ENCODE data around the gene PPP6C.
"Not testable (repeated sequence)": the region's sequence is repeated elsewhere in the genome, so short reads cannot be mapped to it uniquely, and the experiment has no call there.

Gene PPP6C

DNA sequence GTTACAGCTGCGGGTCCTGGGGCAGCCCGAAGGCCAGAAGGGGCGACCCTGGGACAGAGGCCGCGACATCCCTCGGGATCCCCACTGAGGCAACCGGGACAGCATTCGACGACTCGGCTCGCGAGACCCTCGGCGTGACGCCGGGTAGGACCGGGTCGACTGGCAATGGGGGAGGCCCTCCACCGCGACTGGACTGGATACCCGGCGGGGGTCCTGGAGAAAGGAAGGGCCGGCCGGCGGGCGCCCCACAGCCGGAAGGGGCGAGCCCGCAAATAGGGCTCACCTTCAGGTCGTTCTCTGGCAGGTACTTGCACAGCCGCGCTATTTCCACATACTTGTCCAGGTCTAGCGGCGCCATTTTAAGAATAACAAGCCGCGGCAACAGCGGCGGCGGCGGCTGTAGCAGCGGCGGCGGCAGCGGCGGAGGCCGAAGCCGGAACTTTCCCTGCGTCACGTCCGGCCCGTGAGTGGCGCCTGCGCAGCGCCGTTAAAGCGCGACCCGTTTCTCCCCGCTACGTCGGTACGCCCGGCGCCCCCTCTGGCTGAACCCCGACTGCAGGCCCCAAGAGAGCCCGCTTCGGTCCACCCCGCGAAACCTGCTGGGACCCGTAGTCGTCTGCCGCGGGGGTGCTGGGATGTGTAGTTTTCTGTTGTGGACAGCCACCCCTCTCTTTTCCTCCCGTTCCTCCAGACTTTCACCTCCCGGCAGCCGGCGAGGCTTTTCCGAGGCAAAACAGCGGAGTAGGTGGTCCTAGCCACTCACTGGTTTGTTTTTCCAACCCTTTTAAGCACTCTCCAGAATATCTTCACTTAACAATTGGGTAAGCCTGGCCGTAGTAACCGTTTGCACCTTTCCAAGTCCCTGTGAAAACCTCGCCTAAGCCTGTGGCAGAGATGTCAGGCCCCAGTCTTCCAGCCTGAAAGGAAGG lies at the start of gene PPP6C:
TSS of gene PPP6C (minus strand) at position 443 of the 929 bp plus-strand sequence. CDS start at position 358, 85 bp downstream.
- peak within 1 kb of the TSS; percentile 93 for H3K27ac Mint-ChIP-seq
- H3K4me1 Mint-ChIP-seq = peaks cover 30% of the 10 kb centered on the region
- H3K9me3 Mint-ChIP-seq = no peaks in the 10 kb centered on the region
- H3K27me3 Mint-ChIP-seq = no peaks in the 10 kb centered on the region
- H3K36me3 Mint-ChIP-seq = no peaks in the 10 kb centered on the region
- peak; percentile 99 for ATAC-seq
- H3K4me3 Mint-ChIP-seq = peak within 1 kb of the TSS; percentile 97

DNA sequence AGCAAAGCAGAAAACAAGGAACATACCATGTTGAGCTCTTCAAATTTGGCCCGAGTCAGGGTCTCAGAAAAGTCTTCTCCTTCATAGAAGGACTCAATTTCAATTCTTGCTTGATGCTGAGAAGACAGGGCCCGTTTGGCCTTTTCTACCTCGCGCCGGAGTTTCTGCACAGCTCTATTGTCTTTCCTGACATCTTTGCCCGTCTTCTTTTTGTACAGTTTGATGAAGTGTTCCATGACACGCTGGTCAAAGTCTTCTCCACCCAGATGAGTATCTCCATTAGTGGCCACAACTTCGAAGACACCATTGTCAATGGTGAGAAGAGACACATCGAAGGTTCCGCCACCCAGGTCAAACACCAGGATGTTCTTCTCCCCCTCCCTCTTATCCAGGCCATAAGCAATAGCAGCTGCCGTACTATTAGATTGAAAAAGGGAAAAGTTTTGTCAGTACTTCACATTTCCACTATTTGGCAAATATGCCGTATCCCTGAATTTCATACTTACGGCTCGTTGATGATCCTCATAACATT lies 49.4 kb upstream of the PPP6C start:
- H3K27me3 Mint-ChIP-seq = no peaks in the 10 kb centered on the region
- H3K4me1 Mint-ChIP-seq = peaks cover 47% of the 10 kb centered on the region
- peaks cover 38% of the 10 kb centered on the region for H3K36me3 Mint-ChIP-seq
- peak overlapping the region; percentile 93 for H3K27ac Mint-ChIP-seq
- no peaks in the 10 kb centered on the region for H3K9me3 Mint-ChIP-seq
- ATAC-seq = no peak
- H3K4me3 Mint-ChIP-seq = peak overlapping the region; percentile 99

DNA sequence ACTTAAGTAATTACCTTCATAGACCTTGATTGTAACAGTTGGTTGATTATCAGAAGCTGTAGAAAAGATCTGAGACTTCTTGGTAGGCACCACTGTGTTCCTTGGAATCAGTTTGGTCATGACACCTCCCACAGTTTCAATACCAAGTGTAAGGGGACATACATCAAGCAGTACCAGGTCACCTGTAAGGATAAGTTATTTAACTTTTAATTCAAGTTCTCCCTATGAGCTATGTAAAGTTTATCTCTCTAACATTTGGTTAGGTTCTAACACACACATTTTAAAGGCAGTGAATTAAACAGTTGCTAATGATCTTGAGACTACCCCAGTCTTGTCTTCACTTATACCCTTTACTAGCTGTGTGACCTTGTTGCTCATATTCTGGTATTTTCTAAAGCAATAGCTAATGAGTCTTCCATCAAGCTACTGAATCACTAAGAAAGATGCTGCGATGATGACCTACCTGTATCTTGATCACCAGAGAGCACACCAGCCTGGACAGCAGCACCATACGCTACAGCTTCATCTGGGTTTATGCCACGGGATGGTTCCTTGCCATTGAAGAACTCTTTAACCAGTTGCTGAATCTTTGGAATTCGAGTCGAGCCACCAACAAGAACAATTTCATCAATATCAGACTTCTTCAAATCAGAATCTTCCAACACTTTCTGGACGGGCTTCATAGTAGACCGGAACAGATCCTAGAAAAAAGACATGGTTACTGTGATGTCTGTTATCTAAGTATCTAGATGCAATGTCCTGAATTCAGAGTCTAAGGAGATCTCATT lies 48.7 kb upstream of the PPP6C start:
- Mint-ChIP-seq H3K27ac (peak overlapping the region; percentile 93), H3K36me3 (peaks cover 43% of the 10 kb centered on the region), H3K27me3 (no peaks in the 10 kb centered on the region), H3K4me1 (peaks cover 47% of the 10 kb centered on the region), H3K9me3 (no peaks in the 10 kb centered on the region), H3K4me3 (peak overlapping the region; percentile 23)
- ATAC-seq = no peak

DNA sequence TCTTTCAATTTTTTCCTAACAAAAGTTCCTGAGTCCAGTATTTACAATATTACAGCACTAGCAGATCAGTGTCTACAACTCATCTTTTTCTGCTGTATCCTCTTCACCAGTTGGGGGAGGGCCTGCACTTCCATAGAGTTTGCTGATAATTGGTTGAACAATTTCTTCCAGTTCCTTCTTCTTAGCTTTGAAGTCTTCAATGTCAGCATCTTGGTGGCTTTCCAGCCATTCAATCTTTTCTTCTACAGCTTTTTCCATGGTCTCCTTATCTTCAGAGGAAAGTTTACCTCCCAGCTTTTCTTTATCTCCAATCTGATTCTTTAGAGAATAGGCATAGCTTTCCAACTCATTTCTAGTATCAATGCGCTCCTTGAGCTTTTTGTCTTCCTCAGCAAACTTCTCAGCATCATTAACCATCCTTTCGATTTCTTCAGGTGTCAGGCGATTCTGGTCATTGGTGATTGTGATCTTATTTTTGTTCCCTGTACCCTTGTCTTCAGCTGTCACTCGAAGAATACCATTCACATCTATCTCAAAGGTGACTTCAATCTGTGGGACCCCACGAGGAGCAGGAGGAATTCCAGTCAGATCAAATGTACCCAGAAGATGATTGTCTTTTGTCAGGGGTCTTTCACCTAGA lies 47.0 kb upstream of the PPP6C start:
- H3K36me3 Mint-ChIP-seq = peaks cover 52% of the 10 kb centered on the region
- H3K9me3 Mint-ChIP-seq, ATAC-seq, H3K27me3 Mint-ChIP-seq: not testable (repeated sequence)
- H3K4me1 Mint-ChIP-seq = peaks cover 40% of the 10 kb centered on the region
- peak overlapping the region; percentile 14 for H3K4me3 Mint-ChIP-seq
- H3K27ac Mint-ChIP-seq = peak overlapping the region; percentile 23

DNA sequence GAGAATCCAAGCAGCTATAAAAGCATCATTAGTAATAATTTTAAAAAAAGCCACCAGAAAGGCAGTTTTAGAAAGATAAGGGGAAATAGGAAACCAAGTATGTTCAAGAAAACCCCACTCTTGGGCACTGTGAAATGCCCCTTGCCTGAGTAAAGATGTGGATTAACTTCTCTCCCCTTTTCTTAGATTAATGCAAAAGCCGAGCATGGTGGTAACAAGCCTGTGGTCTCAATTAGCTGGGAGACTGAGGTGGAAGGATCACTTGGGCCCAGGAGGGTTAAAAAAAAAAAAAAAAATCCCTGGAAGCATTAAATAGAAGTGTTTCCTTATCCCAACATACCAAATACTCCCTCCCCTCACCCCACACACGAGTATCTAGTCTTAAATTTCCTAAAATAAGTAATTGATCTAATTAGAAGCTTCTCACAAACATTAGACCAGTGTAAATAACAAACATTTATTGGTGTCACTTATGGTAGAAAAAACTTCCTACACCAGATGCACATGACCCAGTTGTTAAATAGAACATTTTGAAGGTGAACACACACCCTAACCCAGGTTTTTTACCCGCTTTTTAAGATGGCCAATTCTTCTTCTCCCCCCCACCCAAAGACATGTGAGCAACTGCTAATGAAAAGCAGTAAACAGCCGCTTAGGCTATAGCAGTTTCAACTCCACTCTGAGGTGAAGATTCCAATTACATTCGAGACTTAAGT lies 46.4 kb upstream of the PPP6C start:
- no peak for ATAC-seq
- Mint-ChIP-seq H3K4me1 (peaks cover 40% of the 10 kb centered on the region), H3K27me3 (no peaks in the 10 kb centered on the region), H3K27ac (peak overlapping the region; percentile 23), H3K36me3 (peaks cover 51% of the 10 kb centered on the region), H3K4me3 (no peak overlapping the region), H3K9me3 (no peaks in the 10 kb centered on the region)

DNA sequence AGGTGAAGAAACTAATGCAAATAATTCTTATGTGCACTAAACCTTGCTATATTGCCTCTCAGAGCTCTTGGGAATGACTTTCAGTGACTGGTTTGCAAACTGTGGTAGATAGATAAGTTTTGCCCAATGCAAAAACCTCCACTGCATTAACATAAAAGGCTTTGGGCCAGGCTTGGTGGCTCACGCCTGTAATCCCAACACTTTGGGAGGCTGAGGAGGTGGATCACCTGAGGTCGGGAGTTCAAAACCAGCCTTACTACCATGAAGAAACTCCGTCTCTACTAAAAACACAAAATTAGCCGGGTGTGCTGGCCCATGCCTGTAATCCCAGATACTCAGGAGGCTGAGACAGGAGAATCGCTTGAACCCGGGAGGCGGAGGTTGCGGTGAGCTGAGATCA lies 44.5 kb upstream of the PPP6C start:
- H3K4me3 Mint-ChIP-seq, H3K9me3 Mint-ChIP-seq, ATAC-seq, H3K27me3 Mint-ChIP-seq, H3K27ac Mint-ChIP-seq: not testable (repeated sequence)
- Mint-ChIP-seq H3K36me3 (peaks cover 46% of the 10 kb centered on the region), H3K4me1 (peaks cover 38% of the 10 kb centered on the region)

DNA sequence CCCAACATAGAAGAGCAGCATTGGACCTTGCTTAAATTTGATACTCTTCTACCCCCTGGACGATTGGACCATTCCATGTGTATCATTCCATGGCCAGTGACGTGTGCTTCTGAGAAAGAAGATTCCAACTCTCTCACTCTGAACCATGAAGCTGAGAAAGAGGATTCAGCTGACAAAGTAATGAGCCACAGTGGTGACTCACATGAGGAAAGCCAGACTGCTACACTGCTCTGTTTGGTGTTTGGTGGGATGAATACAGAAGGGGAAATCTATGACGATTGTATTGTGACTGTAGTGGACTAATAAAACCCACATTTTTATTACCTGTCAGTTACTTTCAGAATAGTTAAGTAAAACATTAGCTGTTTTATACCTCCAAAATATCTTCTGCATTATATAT lies 44.1 kb upstream of the PPP6C start:
- H3K9me3 Mint-ChIP-seq = no peaks in the 10 kb centered on the region
- peaks cover 42% of the 10 kb centered on the region for H3K36me3 Mint-ChIP-seq
- H3K27me3 Mint-ChIP-seq = no peaks in the 10 kb centered on the region
- H3K4me3 Mint-ChIP-seq = no peak overlapping the region
- no peak overlapping the region for H3K27ac Mint-ChIP-seq
- H3K4me1 Mint-ChIP-seq = peaks cover 34% of the 10 kb centered on the region
- no peak for ATAC-seq

DNA sequence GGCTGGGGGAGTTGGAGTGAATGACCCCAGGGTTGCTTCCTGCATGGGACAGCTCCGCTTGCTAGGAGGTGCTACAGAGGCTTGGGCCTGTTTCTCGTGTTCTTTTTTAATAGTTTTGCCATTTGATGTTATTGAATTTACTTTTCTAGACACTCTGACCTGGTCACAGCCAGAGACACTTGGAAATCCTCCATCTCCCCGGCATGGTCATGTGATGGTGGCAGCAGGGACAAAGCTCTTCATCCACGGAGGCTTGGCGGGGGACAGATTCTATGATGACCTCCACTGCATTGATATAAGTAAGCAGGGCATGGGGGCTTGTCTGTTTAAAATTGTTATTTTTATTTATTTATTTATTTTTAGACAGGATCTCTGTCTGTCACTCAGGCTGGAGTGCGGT lies 38.2 kb upstream of the PPP6C start:
- Mint-ChIP-seq H3K4me1 (no peaks in the 10 kb centered on the region), H3K27ac (no peak overlapping the region), H3K9me3 (no peaks in the 10 kb centered on the region), H3K36me3 (peaks cover 8% of the 10 kb centered on the region), H3K4me3 (no peak overlapping the region), H3K27me3 (no peaks in the 10 kb centered on the region)
- no peak for ATAC-seq

DNA sequence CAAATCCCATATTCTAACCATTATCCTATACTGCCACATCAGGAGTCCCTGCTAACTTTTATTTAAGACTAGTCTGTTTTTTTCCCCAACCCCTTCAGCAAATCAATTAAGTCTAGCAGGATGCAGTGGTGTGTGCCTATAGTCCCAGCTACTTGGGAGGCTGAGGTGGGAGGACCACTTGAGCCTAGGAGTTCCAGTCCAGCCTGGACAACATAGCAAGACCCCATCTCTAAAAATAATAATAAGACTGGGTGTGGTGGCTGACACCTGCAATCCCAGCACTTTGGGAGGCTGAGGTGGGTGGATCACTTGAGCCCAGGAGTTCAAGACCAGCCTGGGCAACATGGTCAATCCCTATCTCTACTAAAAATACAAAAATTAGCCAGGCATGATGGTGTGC lies 35.3 kb upstream of the PPP6C start:
- not testable (repeated sequence) for H3K9me3 Mint-ChIP-seq, ATAC-seq, H3K27ac Mint-ChIP-seq, H3K4me1 Mint-ChIP-seq, H3K27me3 Mint-ChIP-seq, H3K4me3 Mint-ChIP-seq
- peaks cover 11% of the 10 kb centered on the region for H3K36me3 Mint-ChIP-seq

DNA sequence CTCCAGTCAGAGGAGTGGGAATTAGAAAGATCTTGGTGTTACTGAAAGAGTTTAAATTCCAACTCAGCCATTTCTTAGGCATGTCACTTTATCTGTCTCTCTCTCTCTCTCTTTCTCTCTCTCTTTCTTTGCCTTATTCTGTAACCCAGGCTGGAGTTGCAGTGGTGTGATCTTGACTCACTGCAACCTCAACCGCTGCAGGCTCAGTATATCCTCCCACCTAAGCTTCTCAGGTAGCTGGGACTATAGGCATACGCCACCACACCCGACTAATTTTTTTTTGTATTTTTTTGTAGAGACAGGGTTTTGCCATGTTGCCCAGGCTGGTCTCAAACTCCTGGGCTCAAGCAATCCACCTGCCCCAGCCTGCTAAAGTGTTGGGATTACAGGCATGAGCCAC lies 29.0 kb upstream of the PPP6C start:
- no peak for ATAC-seq
- no peaks in the 10 kb centered on the region for H3K9me3 Mint-ChIP-seq
- H3K27ac Mint-ChIP-seq = no peak overlapping the region
- peaks cover 33% of the 10 kb centered on the region for H3K36me3 Mint-ChIP-seq
- no peak overlapping the region for H3K4me3 Mint-ChIP-seq
- no peaks in the 10 kb centered on the region for H3K4me1 Mint-ChIP-seq
- no peaks in the 10 kb centered on the region for H3K27me3 Mint-ChIP-seq

DNA sequence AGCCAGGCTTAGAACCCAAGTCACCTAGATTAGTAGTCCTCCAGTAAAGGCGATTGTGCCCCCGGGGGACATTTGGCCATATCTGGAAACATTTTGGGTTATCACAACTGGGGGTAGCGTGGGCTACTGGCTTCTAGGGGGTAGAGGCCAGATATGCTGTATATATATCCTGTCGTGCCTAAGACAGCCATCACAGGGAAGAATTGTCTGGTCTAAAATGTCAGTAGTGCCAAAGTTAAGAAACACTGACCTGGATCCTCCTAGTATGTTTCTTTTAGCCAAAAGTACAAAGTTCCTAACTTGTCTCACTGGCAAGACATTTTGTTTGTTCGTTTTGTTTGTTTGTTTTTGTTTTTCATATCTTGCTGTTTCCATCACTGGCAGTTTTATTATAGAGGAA lies 24.6 kb upstream of the PPP6C start:
- H3K36me3 Mint-ChIP-seq = peaks cover 47% of the 10 kb centered on the region
- H3K27me3 Mint-ChIP-seq = no peaks in the 10 kb centered on the region
- H3K4me3 Mint-ChIP-seq = no peak overlapping the region
- ATAC-seq = no peak
- no peaks in the 10 kb centered on the region for H3K9me3 Mint-ChIP-seq
- no peaks in the 10 kb centered on the region for H3K4me1 Mint-ChIP-seq
- no peak overlapping the region for H3K27ac Mint-ChIP-seq

DNA sequence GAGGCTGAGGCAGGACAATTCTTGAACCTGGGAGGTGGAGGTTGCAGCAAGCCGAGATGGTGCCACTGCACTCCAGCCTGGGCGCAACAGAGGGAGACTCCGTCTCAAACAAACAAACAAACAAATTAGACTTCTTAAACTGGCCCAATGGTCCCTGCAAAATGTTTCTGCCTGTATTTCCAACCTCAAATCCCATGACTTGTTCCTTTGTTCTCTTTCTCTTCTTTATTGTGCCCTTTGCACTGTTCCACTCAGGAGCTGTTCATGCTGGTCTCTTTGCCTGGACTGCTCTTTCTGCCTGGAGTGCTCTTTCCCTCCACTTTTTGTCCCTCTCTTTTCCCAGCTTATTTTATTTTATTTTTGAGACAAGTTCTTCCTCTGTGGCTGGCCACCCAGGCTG lies 14.9 kb upstream of the PPP6C start:
- no peaks in the 10 kb centered on the region for H3K9me3 Mint-ChIP-seq
- no peak overlapping the region for H3K27ac Mint-ChIP-seq
- H3K27me3 Mint-ChIP-seq = no peaks in the 10 kb centered on the region

DNA sequence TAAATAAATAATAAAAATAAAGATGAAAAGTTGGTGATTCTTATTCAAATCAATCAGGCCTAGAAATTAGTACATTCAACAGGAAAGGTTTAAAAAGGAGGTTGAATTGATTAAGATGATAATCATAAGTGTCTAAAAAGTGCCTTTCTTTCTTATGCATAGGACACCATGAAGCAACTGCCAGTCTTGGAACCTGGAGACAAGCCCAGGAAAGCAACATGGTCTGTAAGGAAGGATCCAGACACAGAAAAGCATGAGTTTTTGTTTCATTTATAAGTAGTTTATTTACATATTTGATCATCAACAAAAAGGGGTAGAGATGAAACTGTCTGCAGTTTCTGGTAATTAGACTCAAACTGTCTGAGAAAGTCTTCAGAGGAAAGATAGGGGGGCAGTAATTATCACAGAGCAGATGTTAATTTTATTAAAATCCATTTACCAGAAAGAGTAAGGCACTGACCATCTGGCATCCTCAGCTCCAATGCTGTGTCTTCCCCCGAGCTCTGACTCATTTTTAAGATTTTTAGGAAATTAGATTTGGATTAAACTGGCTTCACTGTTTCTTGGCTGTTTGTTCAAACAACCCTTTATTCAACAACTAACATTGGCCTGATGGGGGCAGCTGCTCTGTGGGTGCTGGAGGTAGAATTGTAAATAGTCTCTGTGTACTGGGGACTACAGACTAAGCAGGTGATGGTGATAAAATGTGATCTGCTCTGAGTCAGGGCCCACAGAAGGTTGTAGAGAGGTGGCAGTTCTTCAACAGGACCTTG lies 13.4 kb upstream of the PPP6C start:
- H3K4me1 Mint-ChIP-seq = peaks cover 15% of the 10 kb centered on the region
- no peaks in the 10 kb centered on the region for H3K27me3 Mint-ChIP-seq
- H3K27ac Mint-ChIP-seq = no peak overlapping the region
- no peak overlapping the region for H3K4me3 Mint-ChIP-seq
- no peak for ATAC-seq
- no peaks in the 10 kb centered on the region for H3K9me3 Mint-ChIP-seq
- peaks cover 35% of the 10 kb centered on the region for H3K36me3 Mint-ChIP-seq

More for the DNA sequence above, 14.9 kb upstream of the PPP6C start:
- peaks cover 48% of the 10 kb centered on the region for H3K36me3 Mint-ChIP-seq
- H3K4me3 Mint-ChIP-seq = no peak overlapping the region
- peaks cover 15% of the 10 kb centered on the region for H3K4me1 Mint-ChIP-seq
- no peak for ATAC-seq

Measured in stimulated activated memory B cell treated with anti-CD40 and anti-IgM and Interleukin-4, amounts not matched to agents 10 μg/mL and 1 μg/mL and 100 μg/mL, for 72 hours (primary cell).